GM23248 (cell line): ENCODE results near the gene FERMT2.

Experiments used
- EZH2 ChIP-seq: fragments of 200-600 bp; sonication (generic); IDR thresholded peaks from 2 replicates; pipeline ENCODE4 v1.6.1; 2018; ENCODE audit warnings: antibody characterized with exemption, mild to moderate bottlenecking; ENCODE audit not compliant: insufficient read depth, poor library complexity, severe bottlenecking
- EZH2phosphoT487 ChIP-seq: fragments of 200-600 bp; sonication (generic); IDR thresholded peaks from 2 replicates; pipeline ENCODE4 v1.6.1; 2018; ENCODE audit warnings: antibody characterized with exemption, moderate library complexity, mild to moderate bottlenecking, low read depth; ENCODE audit not compliant: insufficient read depth

- TF ChIP-seq EZH2 (no peak), EZH2phosphoT487 (no peak)
Measured at GRCh38 chr14:52960627-52961026, 9.8 kb upstream of the FERMT2 start.
